ENCODE measurements around the gene USP6. TPM values are rescaled to one million over a fixed set of nuclear protein-coding genes. Genes with fewer than 3 reads are reported as not detected.
"Not testable (repeated sequence)": the region's sequence is repeated elsewhere in the genome, so short reads cannot be mapped to it uniquely, and the experiment has no call there.

The USP6 gene
- total RNA-seq, 1 donor = not detected

- Histone ChIP-seq H3K9me3 (ENCODE audit: low read depth, low read length) (no peaks in the 10 kb centered on the region), H3K4me3 (ENCODE audit: insufficient read depth, low read length) (no peak overlapping the region), H3K36me3 (ENCODE audit: insufficient read depth, low read length) (peaks cover 4% of the 10 kb centered on the region), H3K27ac (ENCODE audit: low read depth, low read length) (no peak overlapping the region), H3K79me2 (ENCODE audit: insufficient read depth, low read length) (no peaks in the 10 kb centered on the region), H3K4me2 (ENCODE audit: insufficient read depth, low read length) (no peak overlapping the region), H4K20me1 (ENCODE audit: insufficient read depth, low read length) (no peaks in the 10 kb centered on the region), H2AFZ (ENCODE audit: low read length) (no peak overlapping the region), H3K4me1 (ENCODE audit: insufficient read depth, low read length) (no peaks in the 10 kb centered on the region), H3K27me3 (ENCODE audit: insufficient read depth, low read length) (no peaks in the 10 kb centered on the region)
- no peak for DNase-seq (ENCODE audit: insufficient read length, low spot score, missing footprints)
- TF ChIP-seq CTCF (IDR thresholded peaks at IDR 0.05; ENCODE audit: extremely low read depth, low read depth, low read length) = no peak
Measured at GRCh38 chr17:5219536-5219935, 103.7 kb downstream of the USP6 start.

- Histone ChIP-seq H3K27ac (ENCODE audit: low read depth, low read length) (no peak overlapping the region), H3K79me2 (ENCODE audit: insufficient read depth, low read length) (no peaks in the 10 kb centered on the region), H3K9me3 (ENCODE audit: low read depth, low read length) (no peaks in the 10 kb centered on the region), H3K27me3 (ENCODE audit: insufficient read depth, low read length) (no peaks in the 10 kb centered on the region), H3K4me1 (ENCODE audit: insufficient read depth, low read length) (no peaks in the 10 kb centered on the region), H3K4me3 (ENCODE audit: insufficient read depth, low read length) (no peak overlapping the region), H4K20me1 (ENCODE audit: insufficient read depth, low read length) (no peaks in the 10 kb centered on the region), H3K4me2 (ENCODE audit: insufficient read depth, low read length) (no peak overlapping the region), H2AFZ (ENCODE audit: low read length) (no peak overlapping the region), H3K36me3 (ENCODE audit: insufficient read depth, low read length) (peaks cover 2% of the 10 kb centered on the region)
- no peak for TF ChIP-seq CTCF (IDR thresholded peaks at IDR 0.05; ENCODE audit: extremely low read depth, low read depth, low read length)
- DNase-seq (ENCODE audit: insufficient read length, low spot score, missing footprints) = no peak
Measured at GRCh38 chr17:5220074-5220473, 104.2 kb downstream of the USP6 start.

- not testable (repeated sequence) for DNase-seq (ENCODE audit: insufficient read length, low spot score, missing footprints); H3K4me3 ChIP-seq (ENCODE audit: insufficient read depth, low read length); H3K9me3 ChIP-seq (ENCODE audit: low read depth, low read length); H4K20me1 ChIP-seq (ENCODE audit: insufficient read depth, low read length); H3K4me1 ChIP-seq (ENCODE audit: insufficient read depth, low read length); H3K36me3 ChIP-seq (ENCODE audit: insufficient read depth, low read length); H3K79me2 ChIP-seq (ENCODE audit: insufficient read depth, low read length); H3K27me3 ChIP-seq (ENCODE audit: insufficient read depth, low read length); H2AFZ ChIP-seq (ENCODE audit: low read length); H3K4me2 ChIP-seq (ENCODE audit: insufficient read depth, low read length); H3K27ac ChIP-seq (ENCODE audit: low read depth, low read length)
Measured at GRCh38 chr17:5221912-5222311, 106.1 kb downstream of the USP6 start.

Small RNA genes within 50 kb of the gene (small RNA-seq; reads per million reads assigned to genes)
- not detected for gene AC012146.4

Other genes starting within 250 kb of the USP6 start
- 4.0 and 5.3 TPM in 2 replicates for gene C17orf107, start 216.5 kb upstream of the USP6 start, total RNA-seq
- gene CHRNE, start 212.9 kb upstream of the USP6 start, total RNA-seq = 1.4 and 1.8 TPM in 2 replicates
- not detected in 2 replicates for gene GP1BA, start 183.8 kb upstream of the USP6 start, total RNA-seq
- 43.6 and 47.4 TPM in 2 replicates for gene SLC25A11, start 176.0 kb upstream of the USP6 start, total RNA-seq
- gene RNF167, start 175.8 kb upstream of the USP6 start, total RNA-seq = 25.3 and 26.5 TPM in 2 replicates
- 347 and 425 TPM in 2 replicates for gene PFN1, start 167.5 kb upstream of the USP6 start, total RNA-seq
- 2.9 TPM in 2 replicates for gene ENO3, start 164.9 kb upstream of the USP6 start, total RNA-seq
- 34.0 and 39.8 TPM in 2 replicates for gene SPAG7, start 148.2 kb upstream of the USP6 start, total RNA-seq
- gene CAMTA2, start 128.4 kb upstream of the USP6 start, total RNA-seq = 14.7 and 19.2 TPM in 2 replicates
- 0.29 and 0.36 TPM in 2 replicates for gene INCA1, start 118.5 kb upstream of the USP6 start, total RNA-seq
- gene KIF1C, start 118.1 kb upstream of the USP6 start, total RNA-seq = 54.6 and 54.8 TPM in 2 replicates
- gene SLC52A1, start 80.6 kb upstream of the USP6 start, total RNA-seq = not detected in 2 replicates
- gene ZFP3, start 37.6 kb upstream of the USP6 start, total RNA-seq = 3.5 and 3.6 TPM in 2 replicates
- 8.0 and 8.3 TPM in 2 replicates for gene ZNF232, start 4.2 kb upstream of the USP6 start, total RNA-seq
- 8.7 and 11.5 TPM in 2 replicates for gene ZNF594, start 75.8 kb downstream of the USP6 start, total RNA-seq
- not detected in 2 replicates for gene SCIMP, start 118.8 kb downstream of the USP6 start, total RNA-seq
- 56.0 and 59.4 TPM in 2 replicates for gene RABEP1, start 166.3 kb downstream of the USP6 start, total RNA-seq